Endothelial cell of hepatic sinusoid (primary cell): ENCODE results near the gene MID1.

ENCODE experiments used
- in situ Hi-C: cut with HindIII; loops from 2 replicates; pipeline ENCODE4 v1.10.0; 2017; ENCODE audit warnings: low sequenced_read_pairs

Gene MID1

GRCh38 chrX:10620121-10620699 lies at the start of gene MID1:
MID1 (minus strand) TSS chrX:10620585; CDS start chrX:10567547, 53,038 bp downstream.
- in situ Hi-C loops: no loop called here

GRCh38 chrX:10667143-10667542 lies 46.8 kb upstream of the MID1 start:
- in situ Hi-C loops: no loop called here

GRCh38 chrX:10666102-10666501 lies 45.7 kb upstream of the MID1 start:
- in situ Hi-C loops: no loop called here

- in situ Hi-C loops: no loop called here
Measured at GRCh38 chrX:10665681-10666080, 45.3 kb upstream of the MID1 start.

GRCh38 chrX:10660171-10660570 lies 39.8 kb upstream of the MID1 start:
- in situ Hi-C loops: no loop called here

- in situ Hi-C loops: no loop called here
Measured at GRCh38 chrX:10656214-10656613, 35.8 kb upstream of the MID1 start.

GRCh38 chrX:10654960-10655359 lies 34.6 kb upstream of the MID1 start:
- in situ Hi-C loops: no loop called here

GRCh38 chrX:10653302-10653701 lies 32.9 kb upstream of the MID1 start:
- in situ Hi-C loops: no loop called here

- in situ Hi-C loops: no loop called here
Measured at GRCh38 chrX:10649265-10649664, 28.9 kb upstream of the MID1 start.

- in situ Hi-C loops: no loop called here
Measured at GRCh38 chrX:10648614-10649013, 28.2 kb upstream of the MID1 start.

GRCh38 chrX:10636851-10637250 lies 16.5 kb upstream of the MID1 start:
- in situ Hi-C loops: no loop called here

GRCh38 chrX:10636337-10636736 lies 16.0 kb upstream of the MID1 start:
- in situ Hi-C loops: no loop called here

- in situ Hi-C loops: loop anchor here (5.0 kb wide), 1 partner anchor 442 kb away; no protein-coding TSS in a partner anchor
Measured at GRCh38 chrX:10634392-10635161, 14.2 kb upstream of the MID1 start.

- in situ Hi-C loops: loop anchor here (5.0 kb wide), 1 partner anchor 441 kb away; no protein-coding TSS in a partner anchor
Measured at GRCh38 chrX:10633722-10634121, 13.3 kb upstream of the MID1 start.

GRCh38 chrX:10631416-10632145 lies 11.2 kb upstream of the MID1 start:
- in situ Hi-C loops: loop anchor here (5.0 kb wide), 1 partner anchor 439 kb away; no protein-coding TSS in a partner anchor

- in situ Hi-C loops: loop anchor here (5.0 kb wide), 1 partner anchor 438 kb away; no protein-coding TSS in a partner anchor
Measured at GRCh38 chrX:10630320-10630719, 9.9 kb upstream of the MID1 start.

GRCh38 chrX:10629905-10630304 lies 9.5 kb upstream of the MID1 start:
- in situ Hi-C loops: loop anchor here (5.0 kb wide), 1 partner anchor 438 kb away; no protein-coding TSS in a partner anchor

- in situ Hi-C loops: no loop called here
Measured at GRCh38 chrX:10628906-10629305, 8.5 kb upstream of the MID1 start.

GRCh38 chrX:10622197-10622596 lies 1.8 kb upstream of the MID1 start:
- in situ Hi-C loops: no loop called here

- in situ Hi-C loops: no loop called here
Measured at GRCh38 chrX:10619425-10620046, 849 bp downstream of the MID1 start.

GRCh38 chrX:10618961-10619360 lies 1.4 kb downstream of the MID1 start:
- in situ Hi-C loops: no loop called here
